Measurements from ENCODE around the gene PTPRO.

DNA sequence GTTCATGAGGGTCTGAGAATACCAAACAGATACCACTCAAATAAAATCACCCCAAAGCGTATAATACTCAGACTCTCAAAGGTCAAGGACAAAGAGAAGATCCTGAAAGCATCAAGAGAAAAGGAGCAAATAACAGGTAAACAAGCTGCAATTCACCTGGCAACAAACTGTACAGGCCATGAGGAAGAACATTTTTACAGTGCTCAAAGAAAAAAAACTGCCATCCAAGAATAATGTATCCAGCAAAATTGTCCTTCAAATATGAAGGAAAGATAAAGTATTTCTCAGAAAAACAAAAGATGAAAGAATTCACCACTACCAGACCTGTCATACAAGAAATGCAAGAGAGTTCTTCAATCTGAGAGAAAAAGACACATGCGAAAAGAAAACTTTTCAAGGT, 206.4 kb downstream of the PTPRO start:
- TF ChIP-seq CTCF (IDR thresholded peaks at IDR 0.05), result no peak
- no peak for TF ChIP-seq EZH2phosphoT487 (IDR thresholded peaks at IDR 0.05)
- TF ChIP-seq EZH2 (IDR thresholded peaks at IDR 0.05), result no peak
